ENCODE results near the gene SVBP. TPM values are rescaled to one million over a fixed set of nuclear protein-coding genes. Genes with fewer than 3 reads are reported as not detected.

The SVBP gene
- total RNA-seq, 2 experiments from 2014 or later: 11.8 to 11.9 TPM

GRCh38 chr1:42845193-42845592 lies 28.0 kb upstream of the SVBP start:
- CTCF ChIA-PET: interaction anchor here (0.5 to 1.3 kb wide), 2 partner anchors 89 to 1494 kb away, joined by 3 to 4 read pairs; no protein-coding TSS in a partner anchor
- POLR2A ChIA-PET: interaction anchor here (1.1 kb wide), 1 partner anchor 78 kb away, joined by 3 read pairs; the partner anchor contains the start of gene P3H1

DNA sequence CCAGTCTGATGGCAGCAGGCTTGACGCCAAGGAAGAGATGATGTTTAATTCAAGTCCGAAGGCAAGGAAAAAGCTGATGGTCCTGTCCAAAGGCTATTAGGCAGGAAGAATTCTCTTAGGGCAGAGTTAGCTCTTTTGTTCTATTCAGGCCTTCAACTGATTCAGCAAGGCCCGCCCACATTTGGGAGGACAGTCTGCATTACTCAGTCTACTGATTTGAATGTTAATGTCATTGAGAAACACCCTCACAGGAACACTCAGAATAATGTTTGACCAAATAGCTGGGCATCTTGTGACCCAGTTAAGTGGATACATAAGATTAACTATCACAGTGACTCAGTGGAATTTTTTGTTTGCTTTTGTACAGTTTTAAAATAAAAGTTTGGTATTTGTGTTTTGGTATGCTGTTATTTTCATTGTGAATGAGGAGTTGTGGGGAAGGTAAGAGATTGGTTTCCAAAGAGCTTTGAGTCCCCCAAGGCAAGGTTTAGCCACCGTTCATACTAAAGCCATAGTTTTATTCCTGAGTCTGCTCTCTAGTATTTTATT lies 27.5 kb upstream of the SVBP start:
- POLR2A ChIA-PET: interaction anchor here (1.1 kb wide), 1 partner anchor 78 kb away, joined by 3 read pairs; the partner anchor contains the start of gene P3H1
- CTCF ChIA-PET: no interaction called here

- CTCF ChIA-PET: no interaction called here
- POLR2A ChIA-PET: no interaction called here
Observed at GRCh38 chr1:42841440-42842147, 24.4 kb upstream of the SVBP start.

DNA sequence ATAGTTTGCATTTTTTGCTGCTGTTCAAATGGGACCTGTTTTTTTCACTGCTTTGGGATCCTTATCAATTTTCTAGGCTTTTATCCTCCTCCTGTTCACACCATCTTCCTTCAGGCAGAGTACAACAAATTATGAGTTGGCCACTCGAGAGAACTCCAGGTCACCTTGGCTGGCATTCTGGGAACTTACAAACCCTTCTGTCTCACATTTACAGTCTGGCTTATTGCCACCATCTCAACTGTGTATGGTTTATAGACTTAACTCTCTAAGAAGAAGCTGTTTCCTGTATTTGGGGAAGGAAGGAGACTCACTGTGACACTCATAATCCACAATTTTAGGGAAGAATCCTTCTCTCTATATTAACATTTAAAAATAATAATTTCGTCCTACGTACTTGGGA lies 23.8 kb upstream of the SVBP start:
- ChIA-PET CTCF (no interaction called here), POLR2A (no interaction called here)

- POLR2A ChIA-PET: no interaction called here
- CTCF ChIA-PET: no interaction called here
Observed at GRCh38 chr1:42838482-42839190, 21.4 kb upstream of the SVBP start.

- POLR2A ChIA-PET: no interaction called here
- CTCF ChIA-PET: no interaction called here
Observed at GRCh38 chr1:42837709-42838108, 20.5 kb upstream of the SVBP start.

GRCh38 chr1:42835422-42835821 lies 18.2 kb upstream of the SVBP start:
- ChIA-PET POLR2A (no interaction called here), CTCF (no interaction called here)

- CTCF ChIA-PET: no interaction called here
- POLR2A ChIA-PET: no interaction called here
Observed at GRCh38 chr1:42834803-42835202, 17.6 kb upstream of the SVBP start.

GRCh38 chr1:42833981-42834380 lies 16.8 kb upstream of the SVBP start:
- ChIA-PET POLR2A (no interaction called here), CTCF (no interaction called here)

GRCh38 chr1:42832641-42833240 lies 15.5 kb upstream of the SVBP start:
- CTCF ChIA-PET: no interaction called here
- POLR2A ChIA-PET: no interaction called here

DNA sequence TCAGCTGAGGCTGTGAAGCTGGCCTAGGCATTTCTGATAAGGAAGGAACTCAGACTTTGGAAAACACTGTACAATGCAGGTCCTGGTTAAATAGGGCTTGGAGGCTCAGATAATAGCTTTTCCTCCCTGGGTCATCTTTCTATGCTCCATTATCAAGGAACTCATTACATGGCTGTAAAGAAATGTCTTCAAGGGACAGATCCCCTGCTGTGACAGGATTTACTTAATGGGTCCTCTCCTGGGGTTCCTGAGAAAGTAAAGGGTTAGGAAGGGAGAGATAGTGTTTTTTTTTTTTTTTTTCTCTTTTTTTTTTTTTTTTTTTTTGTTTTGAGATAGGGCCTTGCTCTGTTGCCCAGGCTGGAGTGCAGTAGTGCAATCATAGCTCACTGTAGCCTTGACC lies 14.1 kb upstream of the SVBP start:
- ChIA-PET CTCF (interaction anchor here (0.6 kb wide), 1 partner anchor 62 kb away, joined by 3 read pairs; no protein-coding TSS in a partner anchor), POLR2A (no interaction called here)

DNA sequence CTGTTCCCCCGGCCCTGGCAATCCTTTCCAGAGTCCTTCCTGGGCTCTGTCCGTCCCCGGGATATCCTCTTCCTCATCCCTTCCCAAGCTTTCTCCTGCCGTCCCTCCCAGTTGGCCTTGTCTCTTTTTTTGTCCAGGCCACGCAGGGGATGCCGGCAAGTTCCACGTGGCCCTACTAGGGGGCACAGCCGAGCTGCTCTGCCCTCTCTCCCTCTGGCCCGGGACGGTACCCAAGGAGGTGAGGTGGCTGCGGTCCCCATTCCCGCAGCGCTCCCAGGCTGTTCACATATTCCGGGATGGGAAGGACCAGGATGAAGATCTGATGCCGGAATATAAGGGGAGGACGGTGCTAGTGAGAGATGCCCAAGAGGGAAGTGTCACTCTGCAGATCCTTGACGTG lies 13.4 kb upstream of the SVBP start:
- ChIA-PET CTCF (interaction anchor here (0.6 kb wide), 1 partner anchor 61 kb away, joined by 3 read pairs; no protein-coding TSS in a partner anchor), POLR2A (no interaction called here)

GRCh38 chr1:42825036-42825851 lies 8.0 kb upstream of the SVBP start:
- ChIA-PET CTCF (interaction anchor here (1.0 kb wide), 1 partner anchor 21 kb away, joined by 5 read pairs; the partner anchor contains the start of gene ZNF691), POLR2A (no interaction called here)

GRCh38 chr1:42824481-42825035 lies 7.4 kb upstream of the SVBP start:
- ChIA-PET POLR2A (no interaction called here), CTCF (interaction anchor here (1.0 kb wide), 1 partner anchor 21 kb away, joined by 5 read pairs; the partner anchor contains the start of gene ZNF691)

DNA sequence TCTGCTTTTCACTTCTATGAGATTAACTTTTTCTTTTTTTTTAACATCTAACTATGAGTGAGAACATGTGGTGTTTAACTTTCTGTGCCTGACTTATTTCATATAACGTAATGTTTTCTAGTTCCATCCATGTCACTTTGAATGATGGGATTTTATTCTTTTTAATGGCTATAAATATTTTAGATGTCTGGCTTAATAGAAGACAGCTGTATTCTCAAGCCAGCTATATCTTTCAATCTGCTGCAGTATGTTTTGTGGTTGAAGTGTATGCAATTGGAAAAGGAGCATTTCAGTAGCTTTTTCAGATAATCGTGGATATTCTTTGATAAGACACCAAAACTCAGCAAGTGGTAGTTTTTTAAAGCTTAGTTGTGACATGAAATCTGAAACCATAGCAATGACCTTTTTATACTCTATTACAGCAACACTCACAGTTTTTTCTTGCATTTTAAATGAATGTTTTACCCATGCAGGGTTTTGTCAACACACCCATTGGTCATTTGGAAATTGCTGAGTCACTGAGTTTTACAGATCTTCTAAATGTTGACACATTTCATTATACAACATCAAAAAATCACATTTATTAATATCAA lies 5.7 kb upstream of the SVBP start:
- ChIA-PET CTCF (interaction anchor here (0.8 kb wide), 1 partner anchor 23 kb away, joined by 3 read pairs; the partner anchor contains the start of gene ZNF691), POLR2A (no interaction called here)

DNA sequence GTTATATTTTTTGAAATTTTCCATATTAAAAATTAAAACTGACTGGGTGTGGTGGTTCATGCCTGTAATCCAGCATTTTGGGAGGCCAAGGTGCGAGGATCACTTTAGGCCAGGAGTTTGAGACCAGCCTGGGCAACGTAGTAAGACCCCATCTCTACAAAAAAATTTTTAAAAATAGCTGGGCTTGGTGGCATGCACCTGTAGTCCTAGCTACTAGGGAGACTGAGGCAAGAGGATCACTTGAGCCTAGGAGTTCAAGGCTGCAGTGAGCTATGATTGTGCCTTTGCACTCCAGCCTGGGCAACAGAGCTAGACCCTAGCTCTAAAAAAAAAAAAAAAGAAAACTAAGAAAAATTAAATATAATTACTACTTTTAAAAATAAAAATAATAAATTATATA lies 4.5 kb upstream of the SVBP start:
- POLR2A ChIA-PET: no interaction called here

GRCh38 chr1:42820813-42821212 lies 3.6 kb upstream of the SVBP start:
- ChIA-PET POLR2A (no interaction called here), CTCF (interaction anchor here (0.7 to 1.8 kb wide), 5 partner anchors 26 to 253 kb away, joined by 4 to 5 read pairs (median 4); partner anchors contain the start of genes P3H1 and ZNF691)

More for the DNA sequence above, 4.5 kb upstream of the SVBP start:
- CTCF ChIA-PET: interaction anchor here (0.6 kb wide), 1 partner anchor 37 kb away, joined by 3 read pairs; no protein-coding TSS in a partner anchor

GRCh38 chr1:42817976-42818375 lies 779 bp upstream of the SVBP start:
- POLR2A ChIA-PET: interaction anchor here (0.5 to 0.6 kb wide), 2 partner anchors 52 to 146 kb away, joined by 3 to 5 read pairs; no protein-coding TSS in a partner anchor
- CTCF ChIA-PET: interaction anchor here (1.4 kb wide), 1 partner anchor 51 kb away, joined by 4 read pairs; the partner anchor contains the start of genes C1orf50 and P3H1

Data from activated CD8-positive, alpha-beta memory T cell treated with anti-CD3 and anti-CD28 coated beads for 36 hours (primary cell).